GM18873 (cell line): ENCODE measurements around the gene FLYWCH2.

Experiments used
- ATAC-seq: cut with Tn5 transposase; IDR thresholded peaks from one replicate; pipeline ENCODE4 v1.9.1; 2021; ENCODE audit warnings: mild to moderate bottlenecking, moderate library complexity, moderate number of reproducible peaks; ENCODE audit not compliant: unreplicated experiment, low FRiP score

FLYWCH2 gene

GRCh38 chr16:2874912-2875362 is 8.1 kb upstream of the FLYWCH2 start:
- no peak for ATAC-seq

- ATAC-seq, result no peak
These were observed 3.0 kb upstream of the FLYWCH2 start for GRCh38 chr16:2879854-2880508.

- peak; percentile 6 for ATAC-seq
These were observed 999 bp upstream of the FLYWCH2 start for GRCh38 chr16:2881783-2882649.

GRCh38 chr16:2883458-2883908 is 468 bp downstream of the FLYWCH2 start:
- no peak for ATAC-seq

GRCh38 chr16:2884041-2884451 is 1.0 kb downstream of the FLYWCH2 start:
- ATAC-seq, result no peak

- no peak for ATAC-seq
These were observed 11.2 kb downstream of the FLYWCH2 start for GRCh38 chr16:2894231-2894630.

- ATAC-seq, result no peak
These were observed 12.8 kb downstream of the FLYWCH2 start for GRCh38 chr16:2895813-2896212.

- ATAC-seq, result no peak
These were observed 13.5 kb downstream of the FLYWCH2 start for GRCh38 chr16:2896480-2897010.

- ATAC-seq, result no peak
These were observed 14.1 kb downstream of the FLYWCH2 start for GRCh38 chr16:2897110-2897509.

- no peak for ATAC-seq
These were observed 16.0 kb downstream of the FLYWCH2 start for GRCh38 chr16:2898831-2899563.

- ATAC-seq, result no peak
These were observed 16.6 kb downstream of the FLYWCH2 start for GRCh38 chr16:2899564-2900072.

GRCh38 chr16:2900526-2901075 is 17.6 kb downstream of the FLYWCH2 start:
- ATAC-seq, result no peak

GRCh38 chr16:2902337-2903130 is 19.5 kb downstream of the FLYWCH2 start:
- no peak for ATAC-seq

GRCh38 chr16:2904100-2904921 is 21.3 kb downstream of the FLYWCH2 start:
- peak; percentile 41 for ATAC-seq

- ATAC-seq, result peak; percentile 21
These were observed 21.9 kb downstream of the FLYWCH2 start for GRCh38 chr16:2904922-2905240.

- ATAC-seq, result peak; percentile 52
These were observed 22.4 kb downstream of the FLYWCH2 start for GRCh38 chr16:2905241-2905987.

GRCh38 chr16:2905988-2906387 is 23.0 kb downstream of the FLYWCH2 start:
- ATAC-seq, result no peak
